Activated T-helper 17 cell treated with anti-CD3 and anti-CD28 coated beads, Interleukin-2, amount 50 U/mL, for 72 hours (primary cell): Measurements from ENCODE around the gene GPR149. TPM values are rescaled to one million over a fixed set of nuclear protein-coding genes. Genes with fewer than 3 reads are reported as not detected.
"Not testable (repeated sequence)": the region's sequence is repeated elsewhere in the genome, so short reads cannot be mapped to it uniquely, and the experiment has no call there.

Experiments used
- ATAC-seq: fragments of 150-1000 bp; cut with Tn5 transposase; replicated peaks from 2 replicates; pipeline ENCODE4 v1.10.0; 2021; ENCODE audit warnings: mild to moderate bottlenecking, moderate library complexity
- H3K27ac Mint-ChIP-seq: one replicate; pipeline ENCODE4 v1.8.0; 2022; ENCODE audit warnings: mixed read lengths
- H3K27me3 Mint-ChIP-seq: one replicate; pipeline ENCODE4 v1.8.0; 2022; ENCODE audit warnings: mixed read lengths
- H3K36me3 Mint-ChIP-seq: one replicate; pipeline ENCODE4 v1.8.0; 2022; ENCODE audit warnings: low read depth, mild to moderate bottlenecking, mixed read lengths
- H3K4me1 Mint-ChIP-seq: one replicate; pipeline ENCODE4 v1.8.0; 2022; ENCODE audit warnings: mixed read lengths
- H3K4me3 Mint-ChIP-seq: one replicate; pipeline ENCODE4 v1.8.0; 2022; ENCODE audit warnings: mild to moderate bottlenecking, mixed read lengths
- H3K9me3 Mint-ChIP-seq: one replicate; pipeline ENCODE4 v1.8.0; 2022; ENCODE audit warnings: mixed read lengths
- total RNA-seq, 2 donors: library from RNA; stranded (reverse); gene quantifications; one replicate each; pipeline ENCODE4 v1.2.3, GENCODE V29; 2022

The GPR149 gene, protein sequence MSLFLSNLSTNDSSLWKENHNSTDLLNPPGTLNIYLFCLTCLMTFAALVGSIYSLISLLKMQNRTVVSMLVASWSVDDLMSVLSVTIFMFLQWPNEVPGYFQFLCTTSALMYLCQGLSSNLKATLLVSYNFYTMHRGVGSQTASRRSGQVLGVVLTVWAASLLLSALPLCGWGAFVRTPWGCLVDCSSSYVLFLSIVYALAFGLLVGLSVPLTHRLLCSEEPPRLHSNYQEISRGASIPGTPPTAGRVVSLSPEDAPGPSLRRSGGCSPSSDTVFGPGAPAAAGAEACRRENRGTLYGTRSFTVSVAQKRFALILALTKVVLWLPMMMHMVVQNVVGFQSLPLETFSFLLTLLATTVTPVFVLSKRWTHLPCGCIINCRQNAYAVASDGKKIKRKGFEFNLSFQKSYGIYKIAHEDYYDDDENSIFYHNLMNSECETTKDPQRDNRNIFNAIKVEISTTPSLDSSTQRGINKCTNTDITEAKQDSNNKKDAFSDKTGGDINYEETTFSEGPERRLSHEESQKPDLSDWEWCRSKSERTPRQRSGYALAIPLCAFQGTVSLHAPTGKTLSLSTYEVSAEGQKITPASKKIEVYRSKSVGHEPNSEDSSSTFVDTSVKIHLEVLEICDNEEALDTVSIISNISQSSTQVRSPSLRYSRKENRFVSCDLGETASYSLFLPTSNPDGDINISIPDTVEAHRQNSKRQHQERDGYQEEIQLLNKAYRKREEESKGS
- not detected for total RNA-seq

DNA sequence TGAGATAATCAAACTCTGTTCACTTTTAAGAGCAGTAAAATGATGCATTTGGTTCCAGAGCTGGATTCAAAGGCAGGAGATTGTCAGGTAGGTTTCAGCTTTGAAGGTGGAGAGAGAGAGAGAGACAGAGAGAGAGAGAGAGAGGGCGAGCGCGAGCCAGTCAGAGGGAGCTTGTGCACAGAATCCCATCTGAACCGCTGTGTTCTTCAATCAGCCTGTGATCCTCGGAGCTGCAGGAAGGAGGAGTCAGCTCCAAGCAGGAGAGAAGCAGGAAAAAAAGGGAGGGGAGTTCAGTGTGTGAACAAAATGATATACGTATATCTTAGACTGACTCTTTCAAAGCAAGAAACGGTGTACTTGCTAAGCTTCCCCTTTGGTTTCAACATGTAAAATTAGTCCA is at the start of gene GPR149:
TSS of gene GPR149 (minus strand) at position 177 of the 400 bp plus-strand sequence. CDS start 575 bp downstream, outside the sequence.
- Mint-ChIP-seq H3K4me3 (no peak within 1 kb of the TSS), H3K27ac (no peak within 1 kb of the TSS), H3K9me3 (no peaks in the 10 kb centered on the region), H3K4me1 (peaks cover 4% of the 10 kb centered on the region), H3K27me3 (peaks cover 38% of the 10 kb centered on the region), H3K36me3 (no peaks in the 10 kb centered on the region)
- no peak for ATAC-seq

DNA sequence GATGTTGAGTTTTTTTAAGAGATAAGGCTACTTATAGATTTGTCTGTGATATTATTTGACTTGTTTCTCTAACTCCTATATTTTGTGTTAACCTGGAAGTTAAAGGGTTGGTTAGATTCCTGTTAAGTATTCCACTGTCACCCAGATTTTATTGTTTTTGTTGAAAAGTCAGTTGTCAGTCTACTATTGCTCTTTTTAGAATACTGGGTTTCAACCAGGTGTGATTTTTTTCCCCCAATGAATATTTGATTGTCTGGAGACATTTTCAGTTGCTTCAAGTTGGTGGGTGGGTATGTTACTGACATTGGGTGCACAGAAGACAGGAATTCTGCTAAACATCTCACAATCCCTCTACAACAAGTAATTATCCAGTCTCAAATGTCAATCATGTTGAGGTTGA is 43.8 kb upstream of the GPR149 start:
- no peaks in the 10 kb centered on the region for H3K36me3 Mint-ChIP-seq
- H3K4me1 Mint-ChIP-seq = no peaks in the 10 kb centered on the region
- H3K9me3 Mint-ChIP-seq = peaks cover 6% of the 10 kb centered on the region
- H3K27ac Mint-ChIP-seq = no peak overlapping the region
- H3K27me3 Mint-ChIP-seq = no peaks in the 10 kb centered on the region
- no peak for ATAC-seq
- H3K4me3 Mint-ChIP-seq = no peak overlapping the region

GRCh38 chr3:154469585-154469984 is 39.6 kb upstream of the GPR149 start:
- no peak overlapping the region for H3K27ac Mint-ChIP-seq
- no peaks in the 10 kb centered on the region for H3K27me3 Mint-ChIP-seq
- peaks cover 6% of the 10 kb centered on the region for H3K9me3 Mint-ChIP-seq
- H3K4me1 Mint-ChIP-seq = no peaks in the 10 kb centered on the region
- no peaks in the 10 kb centered on the region for H3K36me3 Mint-ChIP-seq
- H3K4me3 Mint-ChIP-seq = no peak overlapping the region
- ATAC-seq = no peak

GRCh38 chr3:154464440-154465190 is 34.6 kb upstream of the GPR149 start:
- H3K4me1 Mint-ChIP-seq = no peaks in the 10 kb centered on the region
- no peak for ATAC-seq
- H3K4me3 Mint-ChIP-seq = no peak overlapping the region
- H3K27me3 Mint-ChIP-seq = no peaks in the 10 kb centered on the region
- peaks cover 3% of the 10 kb centered on the region for H3K9me3 Mint-ChIP-seq
- no peak overlapping the region for H3K27ac Mint-ChIP-seq
- H3K36me3 Mint-ChIP-seq = no peaks in the 10 kb centered on the region

- no peaks in the 10 kb centered on the region for H3K36me3 Mint-ChIP-seq
- no peak overlapping the region for H3K27ac Mint-ChIP-seq
- no peak for ATAC-seq
- H3K4me3 Mint-ChIP-seq = no peak overlapping the region
- no peaks in the 10 kb centered on the region for H3K27me3 Mint-ChIP-seq
- H3K4me1 Mint-ChIP-seq = no peaks in the 10 kb centered on the region
- H3K9me3 Mint-ChIP-seq = peaks cover 3% of the 10 kb centered on the region
Measured at GRCh38 chr3:154458560-154458959, 28.6 kb upstream of the GPR149 start.

DNA sequence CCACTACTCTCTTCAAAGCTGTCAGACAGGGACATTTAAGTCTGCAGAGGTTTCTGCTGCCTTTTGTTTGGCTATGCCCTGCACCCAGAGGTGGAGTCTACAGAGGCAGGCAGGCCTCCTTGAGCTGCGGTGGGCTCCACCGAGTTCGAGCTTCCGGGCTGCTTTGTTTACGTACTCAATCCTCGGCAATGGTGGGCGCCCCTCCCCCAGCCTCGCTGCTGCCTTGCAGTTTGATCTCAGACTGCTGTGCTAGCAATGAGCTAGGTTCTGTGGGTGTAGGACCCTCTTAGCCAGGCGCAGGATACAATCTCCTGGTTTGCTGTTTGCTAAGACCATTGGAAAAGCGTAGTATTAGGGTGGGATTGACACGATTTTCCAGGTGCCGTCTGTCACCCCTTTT is 9.1 kb upstream of the GPR149 start:
- not testable (repeated sequence) for H3K27me3 Mint-ChIP-seq, H3K4me3 Mint-ChIP-seq, H3K9me3 Mint-ChIP-seq, H3K36me3 Mint-ChIP-seq, H3K4me1 Mint-ChIP-seq, ATAC-seq, H3K27ac Mint-ChIP-seq

- Mint-ChIP-seq H3K4me3 (no peak overlapping the region), H3K27me3 (peaks cover 38% of the 10 kb centered on the region), H3K4me1 (peaks cover 4% of the 10 kb centered on the region), H3K27ac (no peak overlapping the region), H3K36me3 (no peaks in the 10 kb centered on the region), H3K9me3 (no peaks in the 10 kb centered on the region)
- no peak for ATAC-seq
Measured at GRCh38 chr3:154431043-154431442, 1.1 kb upstream of the GPR149 start.

GRCh38 chr3:154428286-154429206 is 1.4 kb downstream of the GPR149 start:
- Mint-ChIP-seq H3K27ac (no peak overlapping the region), H3K36me3 (no peaks in the 10 kb centered on the region), H3K4me1 (peaks cover 4% of the 10 kb centered on the region), H3K9me3 (no peaks in the 10 kb centered on the region), H3K27me3 (peaks cover 38% of the 10 kb centered on the region), H3K4me3 (no peak overlapping the region)
- ATAC-seq = no peak

DNA sequence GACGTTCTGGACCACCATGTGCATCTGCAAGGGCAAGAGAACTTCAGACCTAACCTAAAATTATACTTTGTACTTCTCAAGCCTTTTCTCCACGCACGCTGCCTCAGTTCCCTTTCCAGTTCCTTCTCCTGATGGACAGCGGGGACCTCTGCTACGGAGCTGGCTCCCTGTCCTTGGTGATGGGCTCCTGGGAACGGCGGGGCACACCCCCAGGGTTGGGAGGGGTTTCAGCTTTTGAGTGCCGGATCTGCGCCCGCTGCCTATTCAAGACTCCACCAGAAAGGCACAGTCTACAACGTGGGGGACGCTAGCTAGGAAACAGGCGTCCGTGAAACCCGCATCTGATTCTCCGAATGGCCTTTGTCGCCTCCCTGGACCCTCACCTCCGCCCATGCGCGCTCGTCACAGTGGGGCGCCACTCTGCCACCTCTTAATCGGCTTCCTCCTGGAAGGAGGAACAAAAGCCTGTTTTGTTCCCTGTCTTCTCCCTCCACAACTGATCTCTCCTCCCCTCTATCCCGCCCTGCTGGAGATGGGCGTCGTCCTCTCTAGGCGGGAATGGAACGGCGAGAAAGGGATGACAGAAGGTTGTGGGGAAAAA is 2.2 kb downstream of the GPR149 start:
- Mint-ChIP-seq H3K27ac (no peak overlapping the region), H3K9me3 (no peaks in the 10 kb centered on the region), H3K36me3 (no peaks in the 10 kb centered on the region), H3K27me3 (peaks cover 38% of the 10 kb centered on the region), H3K4me3 (no peak overlapping the region), H3K4me1 (peaks cover 4% of the 10 kb centered on the region)
- ATAC-seq = no peak

DNA sequence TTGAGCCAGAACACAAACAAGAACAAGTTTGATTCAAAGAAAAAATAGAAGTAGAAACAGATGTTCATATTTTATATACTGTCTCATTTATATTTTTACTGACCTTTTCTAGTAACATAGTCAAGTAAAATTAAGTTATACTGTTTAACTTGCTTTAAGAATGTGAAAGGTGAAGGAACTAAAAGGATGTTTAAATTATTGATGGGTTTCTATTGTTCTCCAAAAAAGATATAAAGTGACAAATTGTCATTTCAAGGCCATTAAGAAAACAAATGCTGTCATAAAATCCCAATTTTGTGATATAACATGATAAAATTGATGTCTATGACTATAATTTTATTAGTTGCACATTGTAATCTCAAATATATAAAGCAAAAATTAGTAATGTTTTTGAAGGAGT is 7.3 kb downstream of the GPR149 start:
- no peak for ATAC-seq
- no peak overlapping the region for H3K4me3 Mint-ChIP-seq
- H3K36me3 Mint-ChIP-seq = no peaks in the 10 kb centered on the region
- H3K27me3 Mint-ChIP-seq = peaks cover 10% of the 10 kb centered on the region
- H3K9me3 Mint-ChIP-seq = no peaks in the 10 kb centered on the region
- H3K4me1 Mint-ChIP-seq = no peaks in the 10 kb centered on the region
- no peak overlapping the region for H3K27ac Mint-ChIP-seq

DNA sequence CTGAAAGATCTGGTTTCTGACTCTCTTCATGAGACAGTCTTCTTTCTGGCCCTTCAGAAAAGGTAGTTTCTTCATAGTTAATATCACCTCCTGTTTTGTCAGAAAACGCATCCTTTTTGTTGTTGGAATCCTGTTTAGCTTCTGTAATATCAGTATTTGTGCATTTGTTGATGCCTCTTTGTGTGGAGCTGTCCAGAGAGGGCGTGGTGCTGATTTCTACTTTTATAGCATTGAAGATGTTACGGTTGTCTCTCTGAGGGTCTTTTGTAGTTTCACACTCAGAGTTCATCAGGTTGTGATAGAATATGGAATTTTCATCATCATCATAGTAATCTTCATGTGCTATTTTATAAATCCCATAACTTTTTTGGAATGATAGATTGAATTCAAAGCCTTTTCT is 8.9 kb downstream of the GPR149 start:
- no peak overlapping the region for H3K27ac Mint-ChIP-seq
- H3K36me3 Mint-ChIP-seq = no peaks in the 10 kb centered on the region
- ATAC-seq = no peak

DNA sequence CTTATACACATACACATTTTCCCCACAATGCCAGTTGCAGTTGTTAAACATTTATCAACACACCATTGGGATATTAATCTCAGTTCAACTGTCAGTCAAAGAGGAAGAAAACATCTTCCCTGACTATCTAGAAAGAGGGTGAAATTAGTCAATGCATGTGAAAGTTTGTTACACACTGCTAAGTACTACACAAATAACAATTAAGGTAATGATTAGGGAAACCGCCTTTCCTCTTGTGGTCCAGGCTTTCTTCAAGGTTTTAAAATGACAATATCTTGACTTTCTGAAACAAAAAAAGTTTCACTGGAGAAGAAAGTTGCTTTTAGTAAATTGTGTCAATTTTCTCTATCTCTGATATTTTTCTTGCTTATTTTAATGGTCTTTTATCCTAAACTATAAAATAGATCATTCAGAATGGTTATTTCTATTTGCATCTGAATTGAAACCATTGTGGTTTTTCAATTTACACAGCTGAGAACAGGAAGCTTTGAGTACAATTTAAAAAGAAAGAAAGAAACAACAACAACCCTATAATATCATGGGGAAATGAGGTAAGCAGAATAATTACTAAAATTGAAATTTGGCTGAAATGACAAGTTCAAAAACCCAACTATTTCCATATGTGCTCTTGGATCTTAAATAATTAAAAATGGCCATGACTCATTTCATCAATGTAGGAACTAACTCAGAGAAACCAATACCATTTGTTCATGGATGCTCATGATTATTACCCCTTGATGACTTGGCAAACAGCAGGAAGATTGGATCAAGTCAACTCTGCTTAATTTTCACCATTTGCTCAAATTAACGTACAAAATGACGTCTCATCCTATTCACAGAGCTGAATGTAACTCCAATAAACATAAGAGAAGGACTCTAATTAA is 31.7 kb downstream of the GPR149 start:
- Mint-ChIP-seq H3K4me3 (no peak overlapping the region), H3K4me1 (no peaks in the 10 kb centered on the region), H3K27me3 (peaks cover 9% of the 10 kb centered on the region), H3K27ac (no peak overlapping the region), H3K36me3 (no peaks in the 10 kb centered on the region), H3K9me3 (peaks cover 4% of the 10 kb centered on the region)
- peak; percentile 31 for ATAC-seq

More for the DNA sequence above, 8.9 kb downstream of the GPR149 start:
- Mint-ChIP-seq H3K9me3 (peaks cover 3% of the 10 kb centered on the region), H3K27me3 (no peaks in the 10 kb centered on the region), H3K4me3 (no peak overlapping the region), H3K4me1 (no peaks in the 10 kb centered on the region)

- H3K27me3 Mint-ChIP-seq = peaks cover 28% of the 10 kb centered on the region
Measured at GRCh38 chr3:154389861-154390260, 40.1 kb downstream of the GPR149 start.

More at GRCh38 chr3:154389861-154390260, 40.1 kb downstream of the GPR149 start:
- no peak overlapping the region for H3K4me3 Mint-ChIP-seq
- no peaks in the 10 kb centered on the region for H3K36me3 Mint-ChIP-seq
- peaks cover 9% of the 10 kb centered on the region for H3K9me3 Mint-ChIP-seq
- no peak overlapping the region for H3K27ac Mint-ChIP-seq
- H3K4me1 Mint-ChIP-seq = no peaks in the 10 kb centered on the region
- ATAC-seq = no peak
